SJSA1 (cell line): ENCODE data around the gene PHACTR3. TPM values are rescaled to one million over a fixed set of nuclear protein-coding genes. Genes with fewer than 3 reads are reported as not detected.

Experiments used
- DNase-seq, 2 experiments: peaks; one replicate each; pipeline ENCODE4 v3.0.0-alpha.2; 2015 to 2020; ENCODE audit warnings: low spot score in 2 of 2, low read depth in 1 of 2
- H3K27ac ChIP-seq: fragments of 250-450 bp; sonication (Bioruptor Pico); 2 replicates; pipeline ENCODE4 v1.5.1; 2020; ENCODE audit warnings: mild to moderate bottlenecking, moderate library complexity
- H3K27me3 ChIP-seq: fragments of 250-450 bp; sonication (Bioruptor Pico); replicated peaks from 2 replicates; pipeline ENCODE4 v1.5.1; 2020; ENCODE audit warnings: mild to moderate bottlenecking, moderate library complexity
- H3K36me3 ChIP-seq: fragments of 250-450 bp; sonication (Bioruptor Pico); 2 replicates; pipeline ENCODE4 v1.5.1; 2020; ENCODE audit warnings: mild to moderate bottlenecking
- H3K4me1 ChIP-seq: fragments of 250-450 bp; sonication (Bioruptor Pico); replicated peaks from 2 replicates; pipeline ENCODE4 v1.6.1; 2021; ENCODE audit warnings: mild to moderate bottlenecking
- H3K4me3 ChIP-seq: fragments of 250-450 bp; sonication (Bioruptor Pico); 2 replicates; pipeline ENCODE4 v1.5.1; 2020; ENCODE audit warnings: mild to moderate bottlenecking
- H3K9me3 ChIP-seq: fragments of 250-450 bp; sonication (Bioruptor Pico); replicated peaks from 2 replicates; pipeline ENCODE4 v1.5.1; 2020; ENCODE audit warnings: mild to moderate bottlenecking
- total RNA-seq: library from RNA; depleted of rRNA; stranded (reverse); fragments of >200 nt; shearing (Covaris generic); gene quantifications from 2 replicates; pipeline ENCODE4 v1.2.3, GENCODE V29; 2014

Gene PHACTR3
- total RNA-seq, 1 experiment from 2014 or later = not detected

DNA sequence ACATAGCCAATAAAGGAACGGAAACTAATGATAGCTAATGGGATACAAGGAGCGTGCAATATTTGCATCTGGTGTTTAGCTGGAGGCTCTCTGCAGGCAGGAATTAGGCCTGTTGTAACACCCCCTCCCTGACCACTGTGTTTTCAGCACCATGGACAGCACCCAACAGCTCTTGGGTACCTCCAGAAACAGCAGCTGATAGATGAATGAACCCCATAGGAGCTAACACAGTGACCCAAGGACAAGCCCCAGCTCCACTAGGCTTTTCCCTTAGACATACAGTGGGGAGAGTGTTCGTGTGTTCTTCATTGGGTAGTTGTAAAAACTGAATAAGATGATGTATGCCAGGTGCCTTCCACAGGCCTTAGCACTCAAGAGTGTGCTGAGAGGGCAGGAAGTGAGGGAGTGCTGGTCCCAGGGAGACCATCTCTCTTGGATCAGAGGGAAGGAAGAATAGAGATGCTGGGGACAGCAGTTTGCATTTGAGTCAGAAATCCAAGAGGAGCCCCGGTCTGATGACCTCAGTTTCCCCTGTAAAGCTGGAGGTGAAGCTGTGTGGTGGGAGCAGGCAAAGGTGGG is 161.3 kb downstream of the PHACTR3 start:
- no peaks in the 10 kb centered on the region for H3K36me3 ChIP-seq
- DNase-seq = no peak
- H3K4me3 ChIP-seq = no peak overlapping the region
- H3K27me3 ChIP-seq = no peaks in the 10 kb centered on the region
- no peaks in the 10 kb centered on the region for H3K9me3 ChIP-seq
- no peak overlapping the region for H3K27ac ChIP-seq
- H3K4me1 ChIP-seq = no peaks in the 10 kb centered on the region

DNA sequence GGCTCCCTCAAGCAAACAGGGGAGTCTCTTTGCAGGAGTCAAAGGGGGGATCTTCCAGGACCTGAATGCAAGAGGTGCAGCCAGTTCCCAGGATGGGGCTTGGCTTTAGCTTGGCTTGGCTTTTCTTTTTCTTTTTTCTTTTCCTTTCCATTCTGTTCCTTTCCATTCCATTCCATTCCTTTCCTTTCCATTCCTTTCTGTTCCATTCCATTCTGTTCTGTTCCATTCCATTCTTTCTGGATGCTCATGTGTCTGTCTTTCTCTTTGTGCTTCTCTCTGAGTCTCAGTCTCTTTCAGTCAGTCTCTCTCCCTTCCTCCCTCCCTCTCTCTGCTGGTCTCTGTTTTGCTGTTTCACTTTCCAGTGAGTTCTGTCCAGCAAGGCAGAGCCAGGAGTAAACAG is 163.3 kb downstream of the PHACTR3 start:
- H3K4me1 ChIP-seq = no peaks in the 10 kb centered on the region

DNA sequence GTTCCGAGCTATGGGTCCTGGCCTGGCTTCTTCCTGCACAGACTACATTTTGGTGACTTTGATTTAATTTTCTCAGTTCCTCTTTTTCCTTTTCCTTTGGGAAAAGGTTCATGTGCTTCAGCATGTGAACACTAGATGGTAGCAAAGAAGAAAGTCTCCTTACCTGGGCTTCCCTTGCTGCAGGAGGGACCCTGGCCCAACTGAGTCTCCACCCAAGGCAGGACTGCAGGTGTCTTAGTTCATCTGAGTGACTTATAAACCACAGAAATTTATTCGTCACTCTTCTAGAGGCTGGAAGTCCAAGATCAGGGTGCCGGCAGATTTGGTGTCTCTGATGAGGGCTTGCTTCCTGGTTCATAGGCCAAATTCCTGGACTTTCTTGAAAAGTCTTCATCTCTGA is 165.9 kb downstream of the PHACTR3 start:
- Histone ChIP-seq H3K27me3 (no peaks in the 10 kb centered on the region), H3K36me3 (no peaks in the 10 kb centered on the region), H3K4me3 (no peak overlapping the region), H3K4me1 (no peaks in the 10 kb centered on the region), H3K27ac (no peak overlapping the region), H3K9me3 (no peaks in the 10 kb centered on the region)
- DNase-seq = no peak

More for the DNA sequence above, 163.3 kb downstream of the PHACTR3 start:
- no peak overlapping the region for H3K4me3 ChIP-seq
- no peaks in the 10 kb centered on the region for H3K27me3 ChIP-seq
- DNase-seq = no peak
- no peaks in the 10 kb centered on the region for H3K36me3 ChIP-seq
- H3K9me3 ChIP-seq = no peaks in the 10 kb centered on the region
- H3K27ac ChIP-seq = no peak overlapping the region

DNA sequence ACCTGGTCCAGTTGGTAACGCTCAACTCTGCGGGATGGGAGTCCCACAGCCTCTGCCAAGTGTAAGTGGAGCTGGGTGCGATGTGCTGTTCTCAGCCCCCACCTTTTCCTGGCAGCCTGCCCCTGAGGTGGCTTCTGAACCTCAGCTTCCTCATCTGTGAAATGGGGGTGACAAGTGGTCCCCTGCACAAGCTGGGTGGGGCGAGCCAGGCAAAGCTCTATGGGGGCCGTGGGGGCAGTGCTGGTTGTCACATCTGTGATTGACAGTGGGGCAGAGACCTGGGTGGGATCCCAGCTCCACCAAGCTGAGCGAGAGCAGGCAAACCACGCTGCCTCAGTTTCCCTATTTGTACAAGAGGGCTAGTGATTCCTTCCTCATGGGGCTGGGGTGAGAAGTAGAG is 166.5 kb downstream of the PHACTR3 start:
- no peaks in the 10 kb centered on the region for H3K36me3 ChIP-seq
- no peak overlapping the region for H3K4me3 ChIP-seq
- no peaks in the 10 kb centered on the region for H3K9me3 ChIP-seq
- DNase-seq = no peak
- H3K27me3 ChIP-seq = no peaks in the 10 kb centered on the region
- no peaks in the 10 kb centered on the region for H3K4me1 ChIP-seq
- no peak overlapping the region for H3K27ac ChIP-seq

DNA sequence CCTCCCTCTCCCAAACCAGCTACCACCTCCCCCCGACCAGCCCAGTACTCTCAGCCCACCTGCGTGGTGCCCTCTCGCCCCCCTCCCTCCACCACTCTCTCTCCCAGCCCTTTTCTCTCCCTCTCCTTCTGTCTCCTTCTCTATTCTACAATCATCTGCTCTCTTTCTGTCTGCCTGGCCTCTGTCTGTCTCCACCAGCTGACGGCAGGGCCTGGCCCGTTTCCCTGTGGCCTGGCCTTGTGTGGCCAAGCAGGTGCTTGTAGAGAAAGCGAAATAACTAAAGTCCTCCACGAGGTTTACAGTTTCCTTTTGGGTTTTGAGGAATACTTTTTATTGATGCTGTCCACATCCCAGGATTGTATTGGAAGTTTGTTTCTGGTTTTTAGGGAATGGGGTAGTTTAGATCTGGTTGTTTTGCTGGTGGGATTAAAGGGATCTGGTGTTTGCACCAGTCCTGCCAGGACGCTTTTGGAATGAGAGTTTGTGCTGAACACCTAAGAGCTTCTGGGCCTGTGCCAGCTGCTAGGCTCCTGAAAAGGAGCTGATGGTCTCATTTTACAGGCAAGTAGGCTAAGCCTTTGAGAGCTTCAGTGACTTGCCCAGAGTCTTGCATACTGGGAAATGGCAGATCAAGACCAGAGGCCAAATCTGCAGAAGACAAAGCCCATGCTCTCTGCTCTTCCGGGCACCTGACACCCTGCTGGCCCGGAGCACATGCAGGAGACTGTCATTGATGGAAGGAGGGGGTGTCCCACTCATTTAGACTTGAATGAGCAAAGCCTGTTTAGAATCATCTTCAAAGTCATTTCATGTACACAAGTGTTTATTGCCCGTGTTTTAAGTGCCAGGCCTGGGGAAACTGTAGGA is 167.4 kb downstream of the PHACTR3 start:
- H3K36me3 ChIP-seq = no peaks in the 10 kb centered on the region
- H3K4me3 ChIP-seq = no peak overlapping the region
- no peaks in the 10 kb centered on the region for H3K9me3 ChIP-seq
- H3K4me1 ChIP-seq = no peaks in the 10 kb centered on the region
- no peaks in the 10 kb centered on the region for H3K27me3 ChIP-seq
- DNase-seq = no peak
- no peak overlapping the region for H3K27ac ChIP-seq

DNA sequence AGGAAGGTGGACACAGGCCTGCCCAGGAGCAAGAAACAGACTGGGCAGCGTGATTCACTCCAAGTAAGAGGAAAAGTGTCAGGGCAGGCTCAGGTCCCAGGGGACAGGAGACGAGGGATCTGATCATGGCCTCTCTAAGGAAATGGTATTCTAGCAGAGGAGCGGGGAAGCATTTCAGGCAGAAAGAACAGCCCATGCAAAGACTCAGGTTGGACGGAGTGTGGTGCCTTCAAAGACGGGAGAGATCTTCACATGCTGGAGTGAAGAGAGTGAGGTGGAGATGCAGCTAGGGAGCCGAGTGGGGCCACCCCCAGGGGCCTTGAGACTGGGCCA is 168.0 kb downstream of the PHACTR3 start:
- Histone ChIP-seq H3K27me3 (no peaks in the 10 kb centered on the region), H3K9me3 (no peaks in the 10 kb centered on the region), H3K4me1 (no peaks in the 10 kb centered on the region), H3K27ac (no peak overlapping the region), H3K36me3 (no peaks in the 10 kb centered on the region), H3K4me3 (no peak overlapping the region)
- DNase-seq = no peak

DNA sequence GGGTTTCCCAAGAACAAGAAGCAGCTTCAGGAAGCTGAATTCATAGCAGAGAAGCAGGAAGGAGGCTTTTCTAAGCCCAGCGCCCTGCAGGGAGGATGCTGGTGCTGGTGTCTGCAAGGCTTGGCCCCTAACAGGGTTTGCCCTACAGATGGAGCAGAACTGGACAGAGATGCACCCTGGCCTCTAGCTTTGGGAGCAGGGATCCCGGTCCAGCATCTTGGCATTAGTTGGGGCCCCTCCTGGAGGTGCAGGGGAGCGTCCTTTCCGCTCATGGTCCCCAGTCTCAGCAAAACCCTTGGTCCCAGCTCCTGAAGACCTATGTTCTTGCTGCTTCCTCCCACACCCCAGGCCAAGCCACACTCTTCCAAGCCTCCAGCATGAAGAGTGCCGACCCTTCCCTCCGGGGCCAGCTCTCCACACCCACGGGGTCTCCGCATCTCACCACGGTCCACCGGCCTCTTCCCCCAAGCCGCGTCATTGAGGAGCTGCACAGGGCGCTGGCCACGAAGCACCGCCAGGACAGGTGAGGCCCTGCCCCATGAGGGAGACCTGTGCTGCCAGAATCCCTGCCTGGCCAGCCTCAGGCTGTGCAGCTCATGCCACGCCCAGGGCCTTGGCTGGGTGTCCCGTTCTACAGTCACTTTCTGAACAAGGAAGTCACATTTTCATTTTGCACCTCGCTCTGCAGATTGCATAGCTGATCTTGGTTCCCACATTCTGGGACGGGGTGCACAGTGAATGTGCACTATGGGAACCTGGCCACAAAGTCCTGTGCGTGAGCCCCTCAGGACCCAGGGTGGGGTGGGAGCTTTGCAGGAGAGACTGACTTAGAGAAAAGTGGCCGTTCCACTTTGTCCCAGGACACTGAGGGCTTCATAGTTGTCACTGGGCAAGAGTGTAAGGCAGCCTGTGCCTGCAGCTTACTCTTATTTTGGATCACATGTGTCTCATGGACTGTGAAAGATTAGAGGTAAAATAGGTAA is 168.9 kb downstream of the PHACTR3 start:
- Histone ChIP-seq H3K9me3 (no peaks in the 10 kb centered on the region), H3K27me3 (no peaks in the 10 kb centered on the region), H3K36me3 (no peaks in the 10 kb centered on the region), H3K27ac (no peak overlapping the region), H3K4me1 (no peaks in the 10 kb centered on the region), H3K4me3 (no peak overlapping the region)
- peak in 1 of 2 experiments; percentile 29 for DNase-seq

DNA sequence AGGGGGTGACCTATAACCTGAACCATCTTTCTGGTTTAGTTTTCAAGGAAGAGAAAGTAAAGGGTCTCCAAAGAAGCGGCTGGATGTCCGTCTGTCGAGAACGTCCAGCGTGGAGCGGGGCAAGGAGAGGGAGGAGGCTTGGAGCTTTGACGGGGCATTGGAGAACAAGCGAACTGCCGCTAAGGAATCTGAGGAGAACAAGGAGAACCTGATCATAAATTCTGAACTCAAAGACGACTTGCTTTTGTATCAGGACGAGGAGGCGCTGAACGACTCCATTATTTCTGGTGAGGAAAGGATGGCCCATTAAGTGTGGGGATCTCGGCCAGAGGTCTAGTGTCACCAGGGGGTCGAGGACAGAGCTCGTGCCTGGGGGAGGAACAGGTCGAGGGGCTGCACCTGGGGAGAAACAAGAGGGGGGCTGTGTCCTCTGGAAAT is 169.9 kb downstream of the PHACTR3 start:
- H3K36me3 ChIP-seq = no peaks in the 10 kb centered on the region
- no peaks in the 10 kb centered on the region for H3K4me1 ChIP-seq
- no peak overlapping the region for H3K27ac ChIP-seq
- H3K9me3 ChIP-seq = no peaks in the 10 kb centered on the region
- no peaks in the 10 kb centered on the region for H3K27me3 ChIP-seq
- no peak overlapping the region for H3K4me3 ChIP-seq
- peak in 1 of 2 experiments; percentile 33 for DNase-seq

DNA sequence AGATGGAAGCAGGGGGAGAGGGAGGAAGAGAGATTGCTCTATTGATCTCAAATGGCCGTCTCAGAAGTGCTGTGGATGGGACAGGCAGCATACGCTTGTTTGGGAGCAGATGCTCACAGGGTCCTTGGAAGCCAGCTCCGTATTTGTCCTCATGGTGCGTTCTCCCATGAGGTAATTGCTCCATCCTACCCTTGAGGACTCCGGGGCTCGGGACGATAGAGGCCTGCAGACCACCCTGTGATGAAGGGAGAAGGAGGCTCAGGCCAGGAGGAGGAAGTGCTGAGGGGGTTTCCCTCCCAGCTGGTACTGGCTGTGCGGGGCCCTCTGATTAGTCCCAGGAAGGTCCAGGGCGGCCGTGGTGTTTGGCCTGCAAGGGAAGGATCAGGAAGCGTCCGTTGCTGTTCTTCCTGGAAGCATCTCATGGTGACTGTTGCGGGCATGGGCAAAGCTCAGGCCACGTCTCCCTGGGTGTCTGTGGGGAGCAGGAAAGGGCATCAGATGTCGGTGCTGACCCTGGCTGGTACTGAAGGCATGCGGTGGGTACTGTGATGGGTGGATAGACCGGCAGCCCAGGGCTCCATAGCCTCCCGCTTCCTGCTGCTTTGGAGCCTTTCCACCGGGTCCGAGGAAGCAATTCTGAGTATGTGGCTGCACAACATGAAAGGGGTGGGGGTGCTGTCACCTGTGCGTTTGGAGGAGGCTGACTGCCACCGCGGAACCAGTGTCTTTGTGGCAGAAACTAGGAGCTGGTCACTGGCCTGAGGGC is 170.8 kb downstream of the PHACTR3 start:
- no peak overlapping the region for H3K4me3 ChIP-seq
- no peaks in the 10 kb centered on the region for H3K9me3 ChIP-seq
- H3K36me3 ChIP-seq = no peaks in the 10 kb centered on the region
- H3K27me3 ChIP-seq = no peaks in the 10 kb centered on the region
- H3K27ac ChIP-seq = no peak overlapping the region
- DNase-seq = peak in 1 of 2 experiments; percentile 38
- H3K4me1 ChIP-seq = no peaks in the 10 kb centered on the region

DNA sequence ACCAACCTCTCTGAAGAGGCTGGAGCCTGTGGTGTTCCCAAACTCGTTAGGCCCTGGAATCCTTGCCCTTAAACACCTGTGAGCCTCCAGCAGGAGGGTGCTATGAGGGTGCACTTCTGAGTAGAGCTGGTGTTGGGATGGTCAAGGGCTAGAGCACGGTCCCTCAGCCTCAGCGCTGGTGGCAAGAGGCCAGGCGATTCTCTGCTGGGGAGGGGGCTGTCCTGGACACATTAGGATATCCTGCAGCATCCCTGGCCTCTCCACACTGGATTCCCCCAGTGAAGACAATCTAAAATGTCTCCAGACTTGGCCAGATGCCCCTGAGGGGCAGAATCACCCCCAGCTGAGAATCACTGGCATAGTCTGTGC is 171.3 kb downstream of the PHACTR3 start:
- DNase-seq = peak in 1 of 2 experiments; percentile 29
- Histone ChIP-seq H3K4me3 (no peak overlapping the region), H3K36me3 (no peaks in the 10 kb centered on the region), H3K27ac (no peak overlapping the region), H3K27me3 (no peaks in the 10 kb centered on the region), H3K4me1 (no peaks in the 10 kb centered on the region), H3K9me3 (no peaks in the 10 kb centered on the region)

DNA sequence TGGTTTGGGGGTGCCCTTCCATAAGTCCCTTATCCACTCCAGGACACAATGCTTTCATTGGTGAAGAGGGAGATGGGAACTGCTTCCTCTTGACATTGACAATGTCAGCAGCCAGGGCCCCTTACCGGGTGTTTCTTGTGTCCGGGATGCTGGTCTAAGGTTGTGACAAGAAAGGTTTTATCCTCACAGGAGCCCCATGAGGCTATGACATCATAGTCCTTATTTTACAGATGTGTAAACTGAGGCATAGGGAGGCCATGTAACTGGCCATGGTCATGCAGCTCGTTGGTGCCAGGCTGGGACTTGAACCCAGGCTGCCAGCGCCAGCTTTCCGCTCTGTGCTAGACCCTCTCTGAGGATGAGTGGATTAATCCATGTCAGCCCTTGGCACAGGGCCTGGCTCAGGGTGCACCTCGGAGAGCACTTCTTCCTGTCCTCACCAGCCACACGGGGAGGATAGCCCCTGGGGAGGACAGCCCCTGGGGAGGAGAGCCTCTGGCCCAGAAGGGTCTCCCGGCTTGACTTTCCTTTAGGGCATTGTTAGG is 171.8 kb downstream of the PHACTR3 start:
- no peaks in the 10 kb centered on the region for H3K9me3 ChIP-seq
- no peak overlapping the region for H3K4me3 ChIP-seq
- H3K36me3 ChIP-seq = no peaks in the 10 kb centered on the region

DNA sequence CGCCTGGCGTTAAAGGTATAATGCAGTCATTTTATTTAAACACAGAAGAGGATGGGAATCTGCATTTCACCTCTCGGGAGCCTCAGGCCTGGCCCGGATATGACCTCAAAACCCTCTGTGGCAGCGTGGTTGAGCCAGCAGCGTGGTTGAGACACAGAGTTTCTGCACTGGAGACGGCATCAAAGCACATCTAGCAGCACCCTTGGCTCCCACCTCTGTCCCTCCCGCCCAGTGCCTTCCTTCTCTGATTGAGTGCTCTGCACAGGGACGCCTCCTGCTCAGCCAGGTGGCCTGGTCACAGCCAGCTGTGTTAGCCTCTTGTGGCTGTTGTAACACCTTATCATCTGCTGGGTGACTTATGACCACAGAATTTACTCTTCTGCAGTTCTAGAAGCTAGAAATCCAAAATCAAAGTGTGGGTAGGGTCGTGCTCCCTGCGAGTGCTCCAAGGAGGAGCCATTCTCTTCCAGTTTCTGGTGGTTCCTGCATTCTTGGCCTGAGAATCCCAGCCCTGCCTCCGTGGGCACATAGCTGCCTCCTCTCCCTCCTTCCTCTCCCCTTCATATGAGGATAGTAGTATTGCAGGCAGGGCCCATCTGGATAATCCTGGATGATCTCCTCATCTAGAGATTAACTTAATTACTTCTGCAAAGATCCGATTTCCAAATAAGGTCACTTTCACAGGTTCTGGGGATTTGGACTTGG is 172.4 kb downstream of the PHACTR3 start:
- DNase-seq = peak in 1 of 2 experiments; percentile 35
- Histone ChIP-seq H3K27ac (no peak overlapping the region), H3K36me3 (no peaks in the 10 kb centered on the region), H3K27me3 (no peaks in the 10 kb centered on the region), H3K9me3 (no peaks in the 10 kb centered on the region), H3K4me1 (no peaks in the 10 kb centered on the region), H3K4me3 (no peak overlapping the region)

More for the DNA sequence above, 171.8 kb downstream of the PHACTR3 start:
- H3K27ac ChIP-seq = no peak overlapping the region
- H3K27me3 ChIP-seq = no peaks in the 10 kb centered on the region
- DNase-seq = peak in 1 of 2 experiments; percentile 33
- no peaks in the 10 kb centered on the region for H3K4me1 ChIP-seq
